Measurements from ENCODE around the gene WWTR1.

Gene WWTR1

GRCh38 chr3:149487598-149488197 is 170.1 kb downstream of the WWTR1 start:
- Histone ChIP-seq H3K36me3 (replicated peaks) (no peaks in the 10 kb centered on the region), H3K9me3 (no peaks in the 10 kb centered on the region), H3K27me3 (ENCODE audit: low read depth) (no peaks in the 10 kb centered on the region), H3K4me3 (no peak overlapping the region), H3K4me1 (no peaks in the 10 kb centered on the region)
- in situ Hi-C loops (cut with MboI; ENCODE audit: low sequenced_read_pairs), result loop anchor here (10.0 to 25.0 kb wide), 4 partner anchors 93 to 725 kb away; no protein-coding TSS in a partner anchor
- peak; percentile 19 to 78 for DNase-seq (ENCODE audit: low spot score in 2 of 2)

- Histone ChIP-seq H3K27me3 (ENCODE audit: low read depth) (no peaks in the 10 kb centered on the region), H3K36me3 (replicated peaks) (no peaks in the 10 kb centered on the region), H3K4me3 (no peak overlapping the region), H3K9me3 (no peaks in the 10 kb centered on the region), H3K4me1 (no peaks in the 10 kb centered on the region)
- in situ Hi-C loops (cut with MboI; ENCODE audit: low sequenced_read_pairs), result loop anchor here (10.0 to 25.0 kb wide), 4 partner anchors 92 to 726 kb away; no protein-coding TSS in a partner anchor
- DNase-seq (ENCODE audit: low spot score in 2 of 2), result no peak
Observed at GRCh38 chr3:149486726-149487125, 171.1 kb downstream of the WWTR1 start.

DNA sequence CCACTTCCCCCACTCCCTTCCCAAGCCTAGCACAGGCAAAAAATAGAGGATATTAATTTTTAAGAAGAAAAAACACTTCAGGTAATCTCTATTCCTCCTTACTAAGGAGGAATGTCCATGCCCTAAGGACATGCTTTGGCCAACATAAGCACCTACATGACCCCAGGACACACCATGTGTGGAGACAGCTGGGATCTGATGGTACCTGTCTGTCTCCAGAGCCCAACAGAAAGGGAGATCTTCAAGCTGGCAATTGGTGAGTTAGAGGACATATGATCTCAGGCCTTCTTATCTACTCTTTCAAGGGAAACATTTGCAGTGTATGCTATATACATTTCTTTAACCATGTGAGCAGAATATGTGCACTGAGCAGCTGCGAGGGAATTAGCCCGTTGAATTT is 176.3 kb downstream of the WWTR1 start:
- H3K36me3 ChIP-seq (replicated peaks), result no peaks in the 10 kb centered on the region
- in situ Hi-C loops (cut with MboI; ENCODE audit: low sequenced_read_pairs), result loop anchor here (5.0 to 25.0 kb wide), 5 partner anchors 87 to 731 kb away; no protein-coding TSS in a partner anchor
- no peak overlapping the region for H3K4me3 ChIP-seq
- no peaks in the 10 kb centered on the region; the same call in 1 of the 2 replicates for H3K4me1 ChIP-seq
- no peaks in the 10 kb centered on the region for H3K27me3 ChIP-seq (ENCODE audit: low read depth)
- DNase-seq (ENCODE audit: low spot score in 2 of 2), result no peak
- no peaks in the 10 kb centered on the region for H3K9me3 ChIP-seq

DNA sequence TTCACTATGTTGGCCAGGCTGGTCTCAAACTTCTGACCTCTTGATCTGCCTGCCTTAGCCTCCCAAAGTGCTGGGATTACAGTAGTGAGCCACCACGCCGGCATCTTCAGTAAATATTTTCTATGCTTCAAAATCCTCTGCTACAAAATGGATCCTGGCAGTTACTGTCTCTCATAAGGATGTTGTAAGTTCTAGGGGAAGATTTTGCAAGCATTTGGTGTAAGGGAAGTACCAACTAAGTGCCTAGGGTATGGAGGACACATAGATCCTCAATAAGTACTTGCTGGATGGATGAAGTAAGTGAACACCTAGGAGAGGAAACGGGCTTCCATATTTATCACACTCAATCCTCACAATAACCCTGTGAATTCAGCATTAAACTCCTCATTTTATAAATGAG is 176.8 kb downstream of the WWTR1 start:
- H3K4me1 ChIP-seq, result no peaks in the 10 kb centered on the region; the same call in 1 of the 2 replicates
- in situ Hi-C loops (cut with MboI; ENCODE audit: low sequenced_read_pairs), result loop anchor here (5.0 to 25.0 kb wide), 5 partner anchors 86 to 731 kb away; no protein-coding TSS in a partner anchor
- no peaks in the 10 kb centered on the region for H3K9me3 ChIP-seq
- no peaks in the 10 kb centered on the region for H3K36me3 ChIP-seq (replicated peaks)
- no peak for DNase-seq (ENCODE audit: low spot score in 2 of 2)
- H3K27me3 ChIP-seq (ENCODE audit: low read depth), result no peaks in the 10 kb centered on the region
- H3K4me3 ChIP-seq, result no peak overlapping the region

DNA sequence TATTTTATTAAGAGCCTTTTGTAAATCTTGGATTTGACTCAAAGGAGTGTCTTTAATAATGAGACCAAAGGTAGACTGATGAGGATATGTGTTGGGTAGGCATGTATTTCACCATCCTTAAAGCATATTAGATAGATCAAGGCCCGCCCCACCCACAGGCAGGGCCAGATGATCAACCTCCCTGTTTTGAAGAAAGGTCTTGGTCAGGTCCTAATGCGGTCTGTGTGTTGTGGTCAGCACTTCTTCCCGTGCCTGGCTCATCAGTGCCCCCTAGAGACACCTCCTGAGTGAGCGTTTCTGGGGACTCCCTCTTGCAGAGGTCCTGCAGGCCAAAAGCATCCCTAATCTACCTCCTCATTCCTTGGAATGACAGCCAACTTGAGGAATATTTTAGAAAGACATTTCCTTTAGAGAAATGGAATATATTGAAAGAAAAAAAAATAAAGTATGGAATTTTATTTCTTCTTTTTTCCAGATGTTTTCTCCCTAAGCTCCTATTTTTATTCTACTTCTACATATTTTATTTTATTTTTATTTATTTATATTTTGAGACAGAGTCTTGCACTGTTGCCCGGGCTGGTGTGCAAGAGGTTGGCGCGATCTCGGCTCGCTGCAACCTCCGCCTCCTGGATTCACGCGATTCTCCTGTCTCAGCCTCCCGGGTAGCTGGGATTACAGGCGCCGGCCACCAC is 177.4 kb downstream of the WWTR1 start:
- in situ Hi-C loops (cut with MboI; ENCODE audit: low sequenced_read_pairs), result loop anchor here (5.0 to 25.0 kb wide), 5 partner anchors 86 to 732 kb away; no protein-coding TSS in a partner anchor
- peak; percentile 78 to 91 for DNase-seq (ENCODE audit: low spot score in 2 of 2)
- Histone ChIP-seq H3K4me3 (no peak overlapping the region), H3K9me3 (no peaks in the 10 kb centered on the region), H3K4me1 (no peaks in the 10 kb centered on the region; the same call in 1 of the 2 replicates), H3K36me3 (replicated peaks) (no peaks in the 10 kb centered on the region), H3K27me3 (ENCODE audit: low read depth) (no peaks in the 10 kb centered on the region)

GRCh38 chr3:149479621-149480325 is 178.1 kb downstream of the WWTR1 start:
- Histone ChIP-seq H3K9me3 (no peaks in the 10 kb centered on the region), H3K36me3 (replicated peaks) (no peaks in the 10 kb centered on the region), H3K27me3 (ENCODE audit: low read depth) (no peaks in the 10 kb centered on the region), H3K4me1 (no peaks in the 10 kb centered on the region; the same call in 1 of the 2 replicates), H3K4me3 (no peak overlapping the region)
- in situ Hi-C loops (cut with MboI; ENCODE audit: low sequenced_read_pairs), result loop anchor here (5.0 to 25.0 kb wide), 5 partner anchors 85 to 733 kb away; no protein-coding TSS in a partner anchor
- DNase-seq (ENCODE audit: low spot score in 2 of 2), result no peak

DNA sequence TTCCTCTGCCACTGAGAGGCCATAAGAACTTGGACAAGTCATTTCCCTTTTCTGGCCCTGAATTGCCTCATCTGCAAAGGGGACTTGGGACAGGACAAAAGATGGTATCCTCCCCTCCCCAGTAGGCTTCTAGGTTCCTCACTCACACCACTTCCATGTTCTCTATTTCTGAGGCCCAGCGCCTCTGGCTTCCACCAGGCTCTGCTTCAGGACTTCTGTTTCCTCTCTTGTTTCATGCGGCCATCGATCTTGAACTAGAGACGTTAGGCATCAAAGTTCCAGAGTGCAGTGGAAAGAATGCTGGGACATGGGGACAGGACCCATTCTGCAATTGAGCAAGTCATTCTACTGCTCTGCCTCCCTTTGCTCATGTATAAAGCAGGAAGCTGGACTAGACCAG is 181.6 kb downstream of the WWTR1 start:
- H3K36me3 ChIP-seq (replicated peaks), result no peaks in the 10 kb centered on the region
- H3K4me3 ChIP-seq, result no peak overlapping the region
- H3K4me1 ChIP-seq, result peaks cover 3% of the 10 kb centered on the region
- DNase-seq (ENCODE audit: low spot score in 2 of 2), result no peak
- in situ Hi-C loops (cut with MboI; ENCODE audit: low sequenced_read_pairs), result loop anchor here (25.0 kb wide), 2 partner anchors 514 to 736 kb away; no protein-coding TSS in a partner anchor
- no peaks in the 10 kb centered on the region for H3K9me3 ChIP-seq
- H3K27me3 ChIP-seq (ENCODE audit: low read depth), result no peaks in the 10 kb centered on the region

- in situ Hi-C loops (cut with MboI; ENCODE audit: low sequenced_read_pairs), result loop anchor here (25.0 kb wide), 2 partner anchors 513 to 737 kb away; no protein-coding TSS in a partner anchor
- no peak for DNase-seq (ENCODE audit: low spot score in 2 of 2)
- Histone ChIP-seq H3K9me3 (no peaks in the 10 kb centered on the region), H3K27me3 (ENCODE audit: low read depth) (no peaks in the 10 kb centered on the region), H3K4me3 (no peak overlapping the region), H3K4me1 (peaks cover 9% of the 10 kb centered on the region), H3K36me3 (replicated peaks) (no peaks in the 10 kb centered on the region)
Observed at GRCh38 chr3:149475451-149476060, 182.3 kb downstream of the WWTR1 start.

DNA sequence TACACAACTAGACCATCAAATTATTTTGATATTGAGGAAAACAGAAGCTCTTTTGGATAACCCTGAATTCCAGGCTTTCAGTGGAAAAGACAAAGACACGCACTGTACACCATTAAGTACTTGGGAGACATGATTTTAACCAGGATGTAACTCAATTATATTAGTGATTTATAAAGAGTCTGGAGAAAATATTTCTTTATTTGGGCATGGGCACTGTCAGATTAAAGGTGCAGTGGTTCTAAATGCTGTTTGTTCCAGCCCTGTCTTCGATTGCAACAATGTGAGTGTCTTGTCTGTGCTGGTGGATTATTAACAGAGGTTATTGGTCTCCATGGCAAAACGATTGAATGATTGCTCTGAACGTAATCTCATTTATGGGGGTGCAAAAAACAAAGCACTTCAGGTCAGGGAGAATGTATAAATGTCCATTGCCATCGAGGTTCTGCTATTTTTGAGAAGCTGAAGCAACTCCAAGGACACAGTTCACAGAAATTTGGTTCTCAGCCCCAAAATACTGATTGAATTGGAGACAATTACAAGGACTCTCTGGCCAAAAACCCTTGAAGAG is 183.5 kb downstream of the WWTR1 start, which contains the start of gene TM4SF4:
Gene TM4SF4 (plus strand): TSS at position 448 of the 568 bp plus-strand sequence. CDS start 181 bp downstream, outside the sequence.
- no peak for DNase-seq (ENCODE audit: low spot score in 2 of 2)
- no peaks in the 10 kb centered on the region for H3K27me3 ChIP-seq (ENCODE audit: low read depth)
- H3K4me1 ChIP-seq, result peaks cover 16% of the 10 kb centered on the region
- no peaks in the 10 kb centered on the region for H3K36me3 ChIP-seq (replicated peaks)
- no peaks in the 10 kb centered on the region for H3K9me3 ChIP-seq
- in situ Hi-C loops (cut with MboI; ENCODE audit: low sequenced_read_pairs), result no loop called here
- H3K4me3 ChIP-seq, result no peak within 1 kb of the TSS

DNA sequence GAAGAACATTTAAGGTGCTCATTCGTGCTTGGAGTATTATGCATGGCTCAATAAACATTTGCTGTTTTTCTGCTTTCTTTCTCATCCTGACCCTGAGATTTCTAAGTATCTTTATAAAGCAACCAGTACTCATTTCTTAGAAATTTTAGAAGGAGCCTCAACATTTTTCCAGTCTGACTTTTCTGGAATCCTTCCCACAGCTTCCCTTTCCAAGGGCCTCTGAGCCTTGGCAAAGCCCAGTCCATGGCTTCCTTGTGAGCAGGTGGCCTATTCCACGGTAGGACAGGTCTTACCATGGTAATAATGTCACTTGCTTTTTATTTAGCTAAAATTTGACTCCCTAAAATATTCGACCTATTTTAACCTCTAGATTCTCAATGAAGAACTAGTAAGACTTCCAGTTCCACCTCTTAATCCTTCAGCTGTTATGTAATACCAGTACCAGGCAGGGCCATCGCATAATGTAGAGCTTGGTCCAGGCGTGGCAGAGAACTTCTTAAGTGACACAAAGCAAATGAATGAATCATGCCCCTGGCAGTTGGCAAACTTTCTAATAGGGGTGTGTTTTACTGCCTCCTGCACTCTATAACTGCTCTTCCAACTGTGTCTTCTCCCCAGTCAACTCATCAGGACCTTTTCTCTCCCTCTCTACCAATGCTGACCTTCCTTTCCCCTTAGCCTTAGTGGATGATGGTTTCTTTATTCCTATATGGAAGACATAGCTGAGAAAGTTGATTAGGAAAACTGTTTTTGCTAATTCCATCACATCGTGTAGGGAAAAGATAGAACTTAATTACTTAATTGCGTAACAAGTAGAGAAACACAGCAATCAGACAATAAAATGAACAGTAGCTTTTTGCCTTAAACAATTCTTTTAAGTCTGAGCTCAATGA is 184.2 kb downstream of the WWTR1 start:
- H3K36me3 ChIP-seq (replicated peaks), result no peaks in the 10 kb centered on the region
- no peak for DNase-seq (ENCODE audit: low spot score in 2 of 2)
- H3K27me3 ChIP-seq (ENCODE audit: low read depth), result no peaks in the 10 kb centered on the region
- H3K4me1 ChIP-seq, result peaks cover 16% of the 10 kb centered on the region
- in situ Hi-C loops (cut with MboI; ENCODE audit: low sequenced_read_pairs), result no loop called here
- H3K9me3 ChIP-seq, result no peaks in the 10 kb centered on the region
- H3K4me3 ChIP-seq, result no peak overlapping the region

DNA sequence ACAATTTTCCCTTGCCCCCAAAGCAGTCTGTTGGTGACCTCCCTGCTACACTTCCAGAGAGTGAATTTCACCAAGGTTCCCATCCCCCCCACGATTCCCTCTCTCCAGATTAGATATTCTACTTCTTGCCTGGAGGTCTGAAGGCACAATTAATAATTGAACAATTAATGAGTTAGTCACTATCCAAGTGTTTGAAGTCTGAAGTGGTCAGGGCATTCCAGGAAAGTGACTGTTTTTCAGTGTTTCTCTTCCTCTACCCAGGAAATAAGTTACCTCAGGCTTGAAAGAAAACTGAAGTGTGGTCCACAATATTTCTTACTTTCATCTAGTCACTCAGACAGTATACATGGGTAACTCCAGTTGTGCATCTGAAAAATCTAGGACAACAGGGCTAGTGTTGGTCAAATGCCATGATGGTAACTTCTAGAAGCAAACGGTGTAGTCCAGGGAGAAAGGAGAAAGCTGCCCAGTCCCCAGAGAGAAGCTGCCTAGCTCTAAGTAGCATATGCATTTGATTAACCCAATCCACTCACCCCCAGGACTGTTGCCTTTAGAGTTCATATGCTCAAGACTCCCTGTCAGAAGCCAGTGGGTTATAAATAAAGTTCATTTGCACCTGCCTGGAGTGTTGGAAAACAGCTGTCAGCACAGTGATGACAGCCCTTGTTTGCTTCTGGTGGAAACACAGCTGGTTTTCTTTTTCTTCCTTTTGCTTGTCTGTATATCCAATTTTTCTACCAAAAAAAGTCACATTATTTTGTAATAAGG is 185.6 kb downstream of the WWTR1 start:
- no peaks in the 10 kb centered on the region for H3K36me3 ChIP-seq (replicated peaks)
- H3K9me3 ChIP-seq, result no peaks in the 10 kb centered on the region
- H3K4me1 ChIP-seq, result peaks cover 16% of the 10 kb centered on the region
- no peak overlapping the region for H3K4me3 ChIP-seq
- in situ Hi-C loops (cut with MboI; ENCODE audit: low sequenced_read_pairs), result no loop called here
- no peak for DNase-seq (ENCODE audit: low spot score in 2 of 2)
- H3K27me3 ChIP-seq (ENCODE audit: low read depth), result no peaks in the 10 kb centered on the region

DNA sequence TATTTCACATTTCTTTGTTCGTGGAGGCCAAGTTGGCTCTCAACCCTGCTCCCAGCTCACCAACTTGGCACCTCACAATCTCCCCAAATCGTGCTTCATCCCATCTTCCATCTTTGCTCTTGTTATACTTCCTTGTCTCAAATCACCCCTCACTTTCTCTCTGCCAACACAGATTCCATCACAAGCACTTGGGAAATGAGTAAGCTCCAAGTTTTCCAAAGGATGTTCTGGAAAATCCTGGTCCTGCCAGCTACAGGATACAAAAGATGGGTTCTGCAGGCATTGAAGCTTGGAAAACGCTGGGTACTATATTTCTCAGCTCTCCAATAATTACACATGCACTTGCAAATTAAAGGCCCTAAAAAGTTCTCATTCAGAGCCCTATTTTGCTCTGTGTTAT is 187.4 kb downstream of the WWTR1 start:
- H3K36me3 ChIP-seq (replicated peaks), result no peaks in the 10 kb centered on the region
- peak; percentile 23 to 71 for DNase-seq (ENCODE audit: low spot score in 2 of 2)
- H3K4me3 ChIP-seq, result no peak overlapping the region
- in situ Hi-C loops (cut with MboI; ENCODE audit: low sequenced_read_pairs), result no loop called here
- no peaks in the 10 kb centered on the region for H3K27me3 ChIP-seq (ENCODE audit: low read depth)
- no peaks in the 10 kb centered on the region for H3K9me3 ChIP-seq
- H3K4me1 ChIP-seq, result peaks cover 16% of the 10 kb centered on the region
